Spleen (tissue), 13 donors: ENCODE measurements around the gene C1orf35. TPM values are rescaled to one million over a fixed set of nuclear protein-coding genes. Genes with fewer than 3 reads are reported as not detected.

Experiments used
- DNase-seq: peaks from one replicate; pipeline ENCODE4 v3.0.0-alpha.2; 2020
- H3K27ac ChIP-seq, 8 donors: fragments of 200-600 bp; sonication (generic) in 7 of 8; 1 replicate in 4 of 8; 2 replicates in 4 of 8; pipeline versions ENCODE4 v1.5.0 to v1.8.0; 2016 to 2021; ENCODE audit warnings: inconsistent platforms in 4 of 8, mild to moderate bottlenecking in 4 of 8, moderate library complexity in 1 of 8
- H3K27me3 ChIP-seq, 7 donors: fragments of 200-600 bp; sonication (generic) in 6 of 7; replicated peaks in 1 of 7; 1 replicate in 4 of 7; 2 replicates in 3 of 7; pipeline versions ENCODE4 v1.5.0 to v1.8.0; 2016 to 2021; ENCODE audit warnings: inconsistent platforms in 3 of 7, mild to moderate bottlenecking in 1 of 7
- H3K36me3 ChIP-seq, 6 donors: fragments of 200-600 bp; sonication (generic) in 5 of 6; 1 replicate in 4 of 6; 2 replicates in 2 of 6; pipeline versions ENCODE4 v1.5.0 to v1.8.0; 2016 to 2021; ENCODE audit warnings: inconsistent platforms in 2 of 6
- H3K4me1 ChIP-seq, 6 donors: fragments of 200-600 bp; sonication (generic) in 5 of 6; 1 replicate in 3 of 6; 2 replicates in 3 of 6; pipeline versions ENCODE4 v1.5.0 to v1.8.0; 2016 to 2021; ENCODE audit warnings: inconsistent platforms in 3 of 6
- H3K4me3 ChIP-seq, 8 donors: fragments of 200-600 bp; sonication (generic) in 7 of 8; 1 replicate in 4 of 8; 2 replicates in 4 of 8; pipeline versions ENCODE4 v1.5.0 to v1.8.0; 2016 to 2021; ENCODE audit warnings: inconsistent platforms in 4 of 8, mild to moderate bottlenecking in 4 of 8, moderate library complexity in 2 of 8
- H3K9me3 ChIP-seq, 8 donors: fragments of 200-600 bp; sonication (generic) in 7 of 8; 1 replicate in 4 of 8; 2 replicates in 4 of 8; pipeline versions ENCODE4 v1.5.0 to v1.8.0; 2016 to 2021; ENCODE audit warnings: inconsistent platforms in 4 of 8
- POLR2A ChIP-seq, 3 donors: fragments of 450-650 bp; IDR thresholded peaks; one replicate each; pipeline ENCODE4 v1.5.1; 2017; ENCODE audit warnings: antibody characterized with exemption in 3 of 3, mild to moderate bottlenecking in 1 of 3
- POLR2AphosphoS5 ChIP-seq, 3 donors: sonication (generic); formaldehyde crosslinking; IDR thresholded peaks; one replicate each; pipeline ENCODE4 v1.5.1; 2017; ENCODE audit warnings: antibody characterized with exemption in 3 of 3
- WGBS, 5 donors: extraction: QIAGEN DNeasy Blood & Tissue Kit in 3 of 5; methylation state at CpG; one replicate each; pipeline versions ENCODE4 v1.1.5 to v1.1.7; 2013 to 2018; 5-methylcytosine and 5-hydroxymethylcytosine counted together
- intact Hi-C: fragments of 100-400 bp; cut with DNase I; formaldehyde crosslinking; loops from one replicate; pipeline ENCODE4 v1.15.0; 2023; ENCODE audit warnings: low total_unique reads
- long read RNA-seq, 2 donors: transcript quantifications; one replicate each; lab custom pipeline, GENCODE V29; 2026
- polyA plus RNA-seq, 3 donors: library from polyadenylated mRNA; stranded (reverse); fragments of 200-250 nt; gene quantifications; one replicate each; pipeline ENCODE4 v1.2.1, GENCODE V29; 2013
- total RNA-seq, 7 donors: library from RNA; depleted of rRNA in 3 of 7; stranded (reverse); fragments of >200 nt in 3 of 7; fragmentation: NEBNext Ultra II Directional in 4 of 7; extraction: Animal tissue kit (Norgen Biotek cat#: 25700) in 4 of 7; gene quantifications; one replicate each; pipeline versions ENCODE4 v1.1.0 to v1.2.1, GENCODE V29; 2016 to 2021
- TF ChIP-seq, protein P1 (sequence below), 11 experiments: fragments of 200-600 bp in 7 of 11; fragments of 450-650 bp in 4 of 11; sonication (generic) in 4 of 11; IDR thresholded peaks in 8 of 11; conservative IDR thresholded peaks in 3 of 11; 1 replicate in 7 of 11; 2 replicates in 4 of 11; pipeline versions ENCODE4 v1.4.0 to v1.8.0; 2016 to 2021; ENCODE audit warnings: antibody characterized with exemption in 11 of 11, inconsistent platforms in 4 of 11, mild to moderate bottlenecking in 1 of 11
- donor health status: healthy with polysubstance abuse.
- donor health status: DM: no; HTN: no; CAD: no; lungs with moderate emphysema.
- donor health status: DM: no; HTN: no; CAD: no.
- donor health status: Bipolar disorder and iron deficiency.
- donor health status: healthy.
- donor health status: DM: no; HTN: no; CAD: no.
- donor health status: DM: yes; HTN: yes; CAD: no.

C1orf35 gene
- 10 to 100 TPM in 6 of 7 donors, 1 to 10 TPM in 1; 7.3 to 14.2 (median 11.9) TPM for total RNA-seq
- 10 to 100 TPM; 18.7 to 23.4 (median 21.7) TPM for polyA plus RNA-seq
- long read RNA-seq, donor 1, transcript C1orf35-201 (8 exons, 1,427 nt) = major isoform, 7 of 15 reads
- long read RNA-seq, donor 1, partial matches to known transcripts = 7 of 15 reads
- long read RNA-seq, donor 1, other reads (novel, unspliced or antisense) = 0 of 15 reads
- long read RNA-seq, donor 2, transcript C1orf35-201 (8 exons, 1,427 nt) = major isoform, 6 of 13 reads
- long read RNA-seq, donor 2, partial matches to known transcripts = 6 of 13 reads
- long read RNA-seq, donor 2, other reads (novel, unspliced or antisense) = 0 of 13 reads

DNA sequence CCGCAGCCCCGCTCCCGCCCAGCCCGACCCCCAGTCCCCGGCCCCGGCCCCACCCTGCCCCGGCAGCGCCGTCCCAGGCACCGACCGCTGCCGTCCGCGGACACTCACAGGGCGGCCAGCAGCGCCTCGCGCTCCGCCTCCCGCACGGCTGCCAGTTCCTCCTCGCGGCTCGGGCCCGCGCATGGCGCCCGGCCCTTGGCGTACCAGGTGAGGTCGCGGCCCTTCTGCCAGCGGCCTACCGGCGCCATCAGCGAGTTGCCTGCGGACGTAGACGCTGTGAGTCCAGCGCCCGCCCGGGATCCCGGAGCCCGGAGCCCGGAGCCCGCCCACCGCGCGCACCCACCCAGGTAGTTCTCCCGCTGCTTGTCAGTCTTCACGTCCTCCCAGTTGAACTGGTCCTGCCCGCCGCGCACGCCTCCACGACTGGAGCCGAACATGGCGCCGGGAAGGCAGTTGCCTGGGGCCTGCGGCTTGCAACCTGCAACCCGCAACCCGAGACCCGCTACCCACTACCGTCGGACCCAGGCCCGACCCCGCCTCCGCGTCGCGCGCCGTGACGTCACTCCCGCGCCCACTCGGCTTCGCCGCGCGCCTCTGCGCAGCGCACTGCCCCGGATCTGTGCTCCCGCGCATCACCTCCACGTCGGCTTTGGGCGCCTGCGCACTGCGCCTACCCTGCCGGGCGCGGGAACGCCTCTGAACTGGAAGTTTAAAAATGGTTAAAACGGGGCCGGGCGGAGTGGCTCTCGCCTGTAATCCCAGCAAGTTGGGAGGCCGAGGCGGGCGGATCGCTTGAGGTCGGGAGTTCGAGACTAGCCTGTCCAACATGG is at the start of gene C1orf35:
C1orf35 (minus strand) TSS at position 535 of the 830 bp plus-strand sequence; CDS start at position 437, 98 bp downstream.
- peak within 1 kb of the TSS; percentile 48 to 97 (median 94) for H3K27ac ChIP-seq
- no peaks in the 10 kb centered on the region for H3K27me3 ChIP-seq
- H3K9me3 ChIP-seq = no peaks in the 10 kb centered on the region
- 0 to 1% (median 0%) methylated on average over 10 to 104 of the region's 104 CpGs for WGBS, 5 donors
- intact Hi-C loops = no loop called here
- peaks cover 0 to 59% (median 46%) of the 10 kb centered on the region in 6 donors for H3K36me3 ChIP-seq
- DNase-seq = peak; percentile 98
- H3K4me3 ChIP-seq = peak within 1 kb of the TSS; percentile 41 to 99 (median 95)
- TF ChIP-seq POLR2AphosphoS5 (IDR thresholded peaks at IDR 0.05) = peak; percentile 92 to 96 (median 93)
- TF ChIP-seq, protein P1, sequence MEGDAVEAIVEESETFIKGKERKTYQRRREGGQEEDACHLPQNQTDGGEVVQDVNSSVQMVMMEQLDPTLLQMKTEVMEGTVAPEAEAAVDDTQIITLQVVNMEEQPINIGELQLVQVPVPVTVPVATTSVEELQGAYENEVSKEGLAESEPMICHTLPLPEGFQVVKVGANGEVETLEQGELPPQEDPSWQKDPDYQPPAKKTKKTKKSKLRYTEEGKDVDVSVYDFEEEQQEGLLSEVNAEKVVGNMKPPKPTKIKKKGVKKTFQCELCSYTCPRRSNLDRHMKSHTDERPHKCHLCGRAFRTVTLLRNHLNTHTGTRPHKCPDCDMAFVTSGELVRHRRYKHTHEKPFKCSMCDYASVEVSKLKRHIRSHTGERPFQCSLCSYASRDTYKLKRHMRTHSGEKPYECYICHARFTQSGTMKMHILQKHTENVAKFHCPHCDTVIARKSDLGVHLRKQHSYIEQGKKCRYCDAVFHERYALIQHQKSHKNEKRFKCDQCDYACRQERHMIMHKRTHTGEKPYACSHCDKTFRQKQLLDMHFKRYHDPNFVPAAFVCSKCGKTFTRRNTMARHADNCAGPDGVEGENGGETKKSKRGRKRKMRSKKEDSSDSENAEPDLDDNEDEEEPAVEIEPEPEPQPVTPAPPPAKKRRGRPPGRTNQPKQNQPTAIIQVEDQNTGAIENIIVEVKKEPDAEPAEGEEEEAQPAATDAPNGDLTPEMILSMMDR (IDR thresholded peaks at IDR 0.05 in 8 of 11, conservative IDR thresholded peaks at IDR 0.05 in 3 of 11) = peak in 3 of 11 experiments; percentile 15 to 22 (median 18)
- peak in 2 of 3 donors; percentile 41 to 78 for TF ChIP-seq POLR2A (IDR thresholded peaks at IDR 0.05)
- H3K4me1 ChIP-seq = peaks cover 16 to 83% (median 46%) of the 10 kb centered on the region in 6 donors

DNA sequence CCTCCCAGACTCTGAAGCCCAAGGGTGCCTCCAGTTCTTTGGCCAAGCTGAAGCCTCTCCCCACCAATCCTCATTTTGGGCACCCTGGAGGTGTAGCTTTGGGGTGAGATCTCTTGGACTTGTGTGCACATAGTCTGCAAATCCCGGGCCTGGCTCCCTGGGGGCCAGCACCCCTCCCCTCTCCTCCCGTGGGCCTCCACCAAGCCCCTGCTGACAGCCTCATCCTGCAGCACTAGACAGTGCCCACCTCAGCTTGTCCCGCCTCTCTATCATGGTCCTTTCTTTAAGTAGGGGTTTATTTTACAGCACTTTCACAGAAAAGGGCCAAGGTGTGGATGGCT is 49.8 kb upstream of the C1orf35 start:
- peaks cover 14 to 63% (median 45%) of the 10 kb centered on the region in 6 donors for H3K4me1 ChIP-seq
- H3K4me3 ChIP-seq = no peak overlapping the region
- intact Hi-C loops = no loop called here
- peak overlapping the region in 1 of 8 donors; percentile 81 for H3K27ac ChIP-seq
- no peaks in the 10 kb centered on the region for H3K9me3 ChIP-seq
- peak; percentile 72 for DNase-seq
- 73 to 90% (median 85%) methylated on average over 3 of the region's 3 CpGs for WGBS, 5 donors
- TF ChIP-seq, protein P1 (IDR thresholded peaks at IDR 0.05 in 8 of 11, conservative IDR thresholded peaks at IDR 0.05 in 3 of 11) = no peak
- TF ChIP-seq POLR2A (IDR thresholded peaks at IDR 0.05) (no peak), POLR2AphosphoS5 (IDR thresholded peaks at IDR 0.05) (no peak)
- H3K27me3 ChIP-seq = peaks cover 0 to 14% (median 0%) of the 10 kb centered on the region in 7 donors
- peaks cover 0 to 27% (median 19%) of the 10 kb centered on the region in 6 donors for H3K36me3 ChIP-seq

DNA sequence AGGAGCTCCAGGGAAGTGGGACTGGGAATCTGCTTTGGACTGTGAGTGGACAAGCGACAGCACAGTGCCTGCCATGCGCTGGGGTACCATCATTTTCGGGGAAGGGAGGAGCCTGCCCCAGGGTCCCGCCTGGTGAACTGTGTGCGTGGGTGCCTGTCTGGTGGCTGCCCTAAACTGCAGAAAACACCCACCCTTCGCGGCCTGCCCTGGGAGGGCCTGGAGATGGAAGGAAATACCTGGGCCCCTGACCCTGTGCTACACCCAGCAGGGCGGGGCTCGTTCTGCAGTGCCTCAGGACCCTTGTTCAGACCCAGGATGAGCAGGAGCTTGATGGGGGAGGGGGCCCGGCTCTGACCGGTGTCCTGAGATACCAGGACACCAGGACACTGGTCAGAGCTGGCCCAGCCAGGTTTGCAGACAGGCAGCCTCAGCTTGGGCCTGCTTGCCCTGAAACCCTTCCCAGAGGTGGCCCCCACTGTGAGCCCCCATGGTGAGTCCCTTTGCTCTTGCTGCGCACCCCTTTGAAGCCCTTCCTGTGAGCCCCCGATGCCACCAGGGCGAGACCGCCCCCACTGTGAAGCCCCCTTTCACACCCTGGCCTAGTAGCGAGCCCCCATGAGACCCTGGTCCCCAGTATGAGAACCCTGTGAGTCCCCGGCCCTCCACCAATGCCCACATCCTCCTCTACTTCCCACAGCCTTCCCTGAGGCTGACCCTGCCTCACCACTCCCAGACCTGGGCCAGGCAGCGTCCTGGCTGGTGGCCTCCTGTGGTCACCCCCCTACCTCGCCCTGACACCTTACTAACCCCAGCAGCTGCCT is 49.2 kb upstream of the C1orf35 start:
- peaks cover 0 to 33% (median 24%) of the 10 kb centered on the region in 6 donors for H3K36me3 ChIP-seq
- H3K4me3 ChIP-seq = no peak overlapping the region
- peaks cover 15 to 64% (median 45%) of the 10 kb centered on the region in 6 donors for H3K4me1 ChIP-seq
- H3K27ac ChIP-seq = peak overlapping the region in 3 of 8 donors; percentile 72 to 81 (median 78)
- TF ChIP-seq, protein P1 (IDR thresholded peaks at IDR 0.05 in 8 of 11, conservative IDR thresholded peaks at IDR 0.05 in 3 of 11) = no peak
- no peak for TF ChIP-seq POLR2A (IDR thresholded peaks at IDR 0.05)
- no peak for TF ChIP-seq POLR2AphosphoS5 (IDR thresholded peaks at IDR 0.05)
- 89 to 92% (median 91%) methylated on average over 16 to 19 of the region's 19 CpGs for WGBS, 5 donors
- H3K9me3 ChIP-seq = no peaks in the 10 kb centered on the region
- intact Hi-C loops = no loop called here
- peak; percentile 59 for DNase-seq
- H3K27me3 ChIP-seq = peaks cover 0 to 11% (median 0%) of the 10 kb centered on the region in 7 donors
